Activated T-cell treated with anti-CD3 and anti-CD28 coated beads for 1 hour (primary cell): ENCODE data around the gene KCTD5.

ENCODE experiments used
- DNase-seq: peaks from one replicate; pipeline ENCODE4 v3.0.0-alpha.2; 2020; ENCODE audit warnings: low read depth

The KCTD5 gene

GRCh38 chr16:2726923-2727322 lies 44.6 kb downstream of the KCTD5 start:
- no peak for DNase-seq

GRCh38 chr16:2728034-2728433 lies 45.7 kb downstream of the KCTD5 start:
- no peak for DNase-seq

GRCh38 chr16:2734844-2735515 lies 52.7 kb downstream of the KCTD5 start:
- no peak for DNase-seq

GRCh38 chr16:2736476-2737237 lies 54.3 kb downstream of the KCTD5 start:
- no peak for DNase-seq

- DNase-seq, result no peak
Measured at GRCh38 chr16:2737238-2737605, 54.9 kb downstream of the KCTD5 start.

- no peak for DNase-seq
Measured at GRCh38 chr16:2737895-2738418, 55.6 kb downstream of the KCTD5 start.

- no peak for DNase-seq
Measured at GRCh38 chr16:2738615-2739014, 56.3 kb downstream of the KCTD5 start.

- DNase-seq, result no peak
Measured at GRCh38 chr16:2739625-2740430, 57.5 kb downstream of the KCTD5 start.

GRCh38 chr16:2740476-2740875 lies 58.2 kb downstream of the KCTD5 start:
- DNase-seq, result no peak

GRCh38 chr16:2741168-2741567 lies 58.8 kb downstream of the KCTD5 start:
- no peak for DNase-seq

GRCh38 chr16:2742323-2743006 lies 60.1 kb downstream of the KCTD5 start:
- no peak for DNase-seq

GRCh38 chr16:2743007-2743810 lies 60.9 kb downstream of the KCTD5 start:
- DNase-seq, result no peak

GRCh38 chr16:2744711-2745110 lies 62.4 kb downstream of the KCTD5 start:
- no peak for DNase-seq

- DNase-seq, result no peak
Measured at GRCh38 chr16:2745116-2745890, 63.0 kb downstream of the KCTD5 start.

GRCh38 chr16:2745961-2746360 lies 63.6 kb downstream of the KCTD5 start:
- no peak for DNase-seq

GRCh38 chr16:2748757-2749455 lies 66.6 kb downstream of the KCTD5 start:
- no peak for DNase-seq

GRCh38 chr16:2749476-2749875 lies 67.2 kb downstream of the KCTD5 start:
- no peak for DNase-seq

- no peak for DNase-seq
Measured at GRCh38 chr16:2749936-2750335, 67.6 kb downstream of the KCTD5 start.

- DNase-seq, result no peak
Measured at GRCh38 chr16:2751577-2752034, 69.3 kb downstream of the KCTD5 start.
